IMR-90 (cell line): ENCODE results near the gene FAM200C. TPM values are rescaled to one million over a fixed set of nuclear protein-coding genes. Genes with fewer than 3 reads are reported as not detected.
A peak's percentile ranks its signal among the peaks of the same experiment; 100 is the strongest.

Experiments used
- ATAC-seq: fragments of 200-7000 bp; cut with Tn5 transposase; 2 replicates; pipeline ENCODE4 v1.9.1; 2020; ENCODE audit warnings: low read depth, mild to moderate bottlenecking, moderate library complexity
- BruUV-seq: library from RNA; stranded (reverse); fragments of 400-500 nt; replicated peaks from 2 replicates; lab custom pipeline; 2021; lab: Mats Ljungman, UMichigan
- CTCF ChIA-PET: fragments of 300-600 bp; formaldehyde crosslinking; extraction: SDS; loops from one replicate; lab custom pipeline; 2021; ENCODE audit warnings: antibody characterized with exemption; lab: Yijun Ruan, JAX
- POLR2A ChIA-PET: fragments of 300-600 bp; sonication (Branson Sonifier 250); formaldehyde crosslinking; loops from one replicate; lab custom pipeline; 2022; ENCODE audit warnings: antibody characterized with exemption; ENCODE audit not compliant: unreplicated experiment; lab: Charles Lee
- DNase-seq: peaks from one replicate; pipeline ENCODE4 v3.0.0; 2013
- H2AFZ ChIP-seq: replicated peaks from 2 replicates; pipeline ENCODE3; 2013; ENCODE audit warnings: low read length, mild to moderate bottlenecking; ENCODE audit not compliant: poor library complexity
- H2AK5ac ChIP-seq: 2 replicates; pipeline ENCODE4 v1.6.1; 2013; ENCODE audit warnings: low read depth, low read length, inconsistent platforms
- H2AK9ac ChIP-seq: replicated peaks from 2 replicates; pipeline ENCODE3; 2013; ENCODE audit warnings: mild to moderate bottlenecking, low read depth, low read length, moderate library complexity; ENCODE audit not compliant: poor library complexity
- H2BK120ac ChIP-seq: 2 replicates; pipeline ENCODE4 v1.6.1; 2013; ENCODE audit warnings: low read depth, low read length, inconsistent platforms
- H2BK15ac ChIP-seq: 3 replicates; pipeline ENCODE4 v1.6.1; 2013; ENCODE audit warnings: low read depth, low read length, inconsistent platforms
- H2BK20ac ChIP-seq: 2 replicates; pipeline ENCODE4 v1.6.1; 2013; ENCODE audit warnings: low read depth, mild to moderate bottlenecking, inconsistent platforms, low read length, moderate library complexity
- H2BK5ac ChIP-seq: 2 replicates; pipeline ENCODE4 v1.6.1; 2013; ENCODE audit warnings: mild to moderate bottlenecking, low read depth, low read length, inconsistent platforms; ENCODE audit not compliant: poor library complexity, severe bottlenecking
- H3K14ac ChIP-seq: replicated peaks from 2 replicates; pipeline ENCODE4 v1.6.1; 2013; ENCODE audit warnings: low read depth, low read length, inconsistent platforms
- H3K18ac ChIP-seq: 2 replicates; pipeline ENCODE4 v1.6.1; 2013; ENCODE audit warnings: low read depth, low read length, control low read depth
- H3K23ac ChIP-seq: 2 replicates; pipeline ENCODE4 v1.6.1; 2013; ENCODE audit warnings: low read depth, low read length, inconsistent platforms
- H3K27ac ChIP-seq: 2 replicates; pipeline ENCODE4 v1.5.1; 2013; ENCODE audit warnings: mild to moderate bottlenecking, control low read depth, low read length; ENCODE audit not compliant: insufficient read depth
- H3K27me3 ChIP-seq: 2 replicates; pipeline ENCODE4 v1.6.1; 2013; ENCODE audit warnings: low read length; ENCODE audit not compliant: control insufficient read depth, insufficient read depth
- H3K36me3 ChIP-seq: 2 replicates; pipeline ENCODE4 v1.6.1; 2013; ENCODE audit warnings: low read length, mixed read lengths; ENCODE audit not compliant: control insufficient read depth, insufficient read depth
- H3K4ac ChIP-seq: 2 replicates; pipeline ENCODE4 v1.6.1; 2013; ENCODE audit warnings: low read depth, low read length, inconsistent platforms
- H3K4me1 ChIP-seq: 2 replicates; pipeline ENCODE4 v1.6.1; 2013; ENCODE audit warnings: low read length, mixed read lengths; ENCODE audit not compliant: control insufficient read depth, insufficient read depth
- H3K4me2 ChIP-seq: 2 replicates; pipeline ENCODE4 v1.6.1; 2013; ENCODE audit warnings: low read depth, mild to moderate bottlenecking, control low read depth, low read length, moderate library complexity
- H3K4me3 ChIP-seq: 2 replicates; pipeline ENCODE4 v1.5.1; 2013; ENCODE audit warnings: low read depth, mild to moderate bottlenecking, control low read depth, low read length, moderate library complexity; ENCODE audit not compliant: insufficient read depth
- H3K56ac ChIP-seq: 2 replicates; pipeline ENCODE4 v1.6.1; 2013; ENCODE audit warnings: low read length, inconsistent platforms; ENCODE audit not compliant: insufficient read depth; ENCODE audit errors: extremely low read depth
- H3K79me1 ChIP-seq, 2 experiments: 2 replicates each; pipeline ENCODE4 v1.6.1; 2013; ENCODE audit warnings: low read length in 2 of 2, inconsistent platforms in 1 of 2, low read depth in 1 of 2
- H3K9ac ChIP-seq: 2 replicates; pipeline ENCODE4 v1.6.1; 2013; ENCODE audit warnings: low read depth, low read length, control low read depth
- H3K9me1 ChIP-seq: 2 replicates; pipeline ENCODE4 v1.6.1; 2013; ENCODE audit warnings: low read length, inconsistent platforms; ENCODE audit not compliant: insufficient read depth
- H3K9me3 ChIP-seq: 2 replicates; pipeline ENCODE4 v1.6.1; 2013; ENCODE audit warnings: low read length; ENCODE audit not compliant: control insufficient read depth, insufficient read depth
- H4K20me1 ChIP-seq: 2 replicates; pipeline ENCODE4 v1.6.1; 2013; ENCODE audit warnings: low read length, inconsistent platforms; ENCODE audit not compliant: insufficient read depth
- H4K5ac ChIP-seq: 2 replicates; pipeline ENCODE4 v1.6.1; 2013; ENCODE audit warnings: mild to moderate bottlenecking, low read depth, low read length, control low read depth
- H4K8ac ChIP-seq, 2 experiments: 2 replicates each; pipeline ENCODE4 v1.6.1; 2013; ENCODE audit warnings: low read depth in 2 of 2, low read length in 2 of 2, control low read depth in 1 of 2, inconsistent platforms in 1 of 2
- H4K91ac ChIP-seq: 2 replicates; pipeline ENCODE4 v1.6.1; 2013; ENCODE audit warnings: low read depth, low read length, inconsistent platforms; ENCODE audit not compliant: insufficient read depth
- BHLHE40 ChIP-seq: fragments of 150-350 bp; IDR thresholded peaks from 2 replicates; pipeline ENCODE4 v1.6.1; 2016; ENCODE audit warnings: mild to moderate bottlenecking, low read depth, low read length
- CEBPB ChIP-seq: IDR thresholded peaks from 2 replicates; pipeline ENCODE4 v1.6.1; 2012; ENCODE audit warnings: low read depth, low read length, improper control_type of control experiment
- FOS ChIP-seq: fragments of 150-350 bp; IDR thresholded peaks from 2 replicates; pipeline ENCODE4 v1.6.1; 2016; ENCODE audit warnings: low read depth, low read length
- MAZ ChIP-seq: IDR thresholded peaks from 2 replicates; pipeline ENCODE4 v1.6.1; 2012; ENCODE audit warnings: low read depth, mild to moderate bottlenecking, low read length, improper control_type of control experiment, moderate library complexity, borderline replicate concordance
- RAD21 ChIP-seq: IDR thresholded peaks from 2 replicates; pipeline ENCODE4 v1.6.1; 2012; ENCODE audit warnings: low read length, improper control_type of control experiment
- RCOR1 ChIP-seq: IDR thresholded peaks from 2 replicates; pipeline ENCODE4 v1.6.1; 2012; ENCODE audit warnings: mild to moderate bottlenecking, low read length, improper control_type of control experiment; ENCODE audit not compliant: insufficient replicate concordance
- WGBS, 2 experiments: methylation state at CpG; one replicate each; pipeline versions ENCODE4 v1.1.5 to v1.1.7; 2013; ENCODE audit warnings: missing lambda C conversion rate in 2 of 2; ENCODE audit not compliant: insufficient read length in 1 of 2; ENCODE audit errors: extremely low coverage in 2 of 2; 5-methylcytosine and 5-hydroxymethylcytosine counted together
- dilution Hi-C: fragments of 300-500 bp; cut with HindIII; formaldehyde crosslinking; loops from one replicate; pipeline ENCODE4 v1.14.3; 2018; ENCODE audit warnings: low sequenced_read_pairs; ENCODE audit not compliant: unreplicated experiment
- in situ Hi-C: fragments of 300-500 bp; cut with MboI; formaldehyde crosslinking; loops from 3 replicates; pipeline ENCODE4 v1.14.3; 2019; ENCODE audit warnings: low sequenced_read_pairs, inconsistent platforms, mixed read lengths
- intact Hi-C: fragments of 100-400 bp; cut with micrococcal nuclease; formaldehyde crosslinking; loops from 2 replicates; pipeline ENCODE4 v1.10.0; 2022
- polyA plus RNA-seq, 3 experiments: library from polyadenylated mRNA; depleted of rRNA; stranded (reverse); fragments of >200 nt; gene quantifications; 2 replicates each; pipeline ENCODE4 v1.2.3, GENCODE V29; 2012; ENCODE audit warnings: low replicate concordance in 1 of 3
- total RNA-seq: library from RNA; depleted of rRNA; stranded (reverse); fragments of >200 nt; gene quantifications from 2 replicates; pipeline ENCODE4 v1.2.3, GENCODE V29; 2012
- TF ChIP-seq, protein P1 (sequence below): fragments of 150-350 bp; IDR thresholded peaks from 2 replicates; pipeline ENCODE4 v1.6.1; 2016; ENCODE audit warnings: low read depth, mild to moderate bottlenecking, low read length, moderate library complexity, borderline replicate concordance

FAM200C gene
- total and polyA plus RNA-seq, 2 of the 4 experiments (the other 2 are of a cell fraction), result 1.7 to 6.3 TPM

DNA sequence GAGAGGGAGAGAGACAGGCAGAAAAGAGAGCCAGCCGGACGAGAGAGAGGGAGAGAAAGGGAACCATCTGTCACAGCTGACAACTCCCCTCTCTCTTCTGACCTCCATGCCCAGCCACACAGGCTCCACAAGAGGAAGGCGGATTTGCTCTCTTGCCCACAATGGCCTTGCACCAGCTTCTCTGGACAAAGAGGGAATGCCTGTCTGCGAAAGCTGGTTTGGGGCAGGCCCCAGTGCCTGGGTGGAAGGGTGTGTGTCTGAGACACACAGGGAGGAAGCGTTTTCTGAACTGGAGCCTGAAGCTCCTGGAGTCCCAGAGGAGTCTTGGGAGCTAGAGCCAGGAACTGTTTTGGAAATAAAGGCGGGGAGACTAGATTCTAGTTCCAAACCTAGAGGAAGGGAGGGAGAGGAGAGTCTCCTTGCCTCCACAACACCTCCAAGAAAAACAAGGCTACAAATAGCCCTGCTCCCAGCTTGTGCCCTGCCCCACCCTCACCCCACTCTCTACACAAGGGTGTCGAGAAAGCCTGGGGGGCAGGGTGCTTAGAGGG, 41.9 kb downstream of the FAM200C start:
- in situ Hi-C loops (no loop called here), intact Hi-C loops (no loop called here), dilution Hi-C loops (loop anchor here (25.0 kb wide), 1 partner anchor 346 kb away; the partner anchor contains the start of gene TTC1)
- no peaks in the 10 kb centered on the region; the same call in 1 of the 2 replicates for H3K9me1 ChIP-seq
- DNase-seq, result no peak
- CTCF ChIA-PET, result interaction anchor here (1.6 kb wide), 1 partner anchor 10 kb away, joined by 6 read pairs; no protein-coding TSS in a partner anchor
- H3K27me3 ChIP-seq, result no peaks in the 10 kb centered on the region
- no peak overlapping the region for H3K4me3 ChIP-seq
- no peak overlapping the region; the same call in 1 of the 2 replicates for H3K18ac ChIP-seq
- H3K14ac ChIP-seq, result peak overlapping the region; percentile 72; the same call in 1 of the 2 replicates
- H4K91ac ChIP-seq, result no peak overlapping the region
- no peaks in the 10 kb centered on the region for H4K20me1 ChIP-seq
- TF ChIP-seq RCOR1 (no peak), FOS (no peak), MAZ (no peak), CEBPB (no peak), RAD21 (no peak), BHLHE40 (no peak)
- TF ChIP-seq, protein P1, sequence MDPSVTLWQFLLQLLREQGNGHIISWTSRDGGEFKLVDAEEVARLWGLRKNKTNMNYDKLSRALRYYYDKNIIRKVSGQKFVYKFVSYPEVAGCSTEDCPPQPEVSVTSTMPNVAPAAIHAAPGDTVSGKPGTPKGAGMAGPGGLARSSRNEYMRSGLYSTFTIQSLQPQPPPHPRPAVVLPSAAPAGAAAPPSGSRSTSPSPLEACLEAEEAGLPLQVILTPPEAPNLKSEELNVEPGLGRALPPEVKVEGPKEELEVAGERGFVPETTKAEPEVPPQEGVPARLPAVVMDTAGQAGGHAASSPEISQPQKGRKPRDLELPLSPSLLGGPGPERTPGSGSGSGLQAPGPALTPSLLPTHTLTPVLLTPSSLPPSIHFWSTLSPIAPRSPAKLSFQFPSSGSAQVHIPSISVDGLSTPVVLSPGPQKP, result no peak
- H2AFZ ChIP-seq, result peak overlapping the region; percentile 28
- H3K9ac ChIP-seq, result no peak overlapping the region
- no peak for ATAC-seq
- no peaks in the 10 kb centered on the region; the same call in 1 of the 2 replicates for H3K4me1 ChIP-seq
- POLR2A ChIA-PET, result no interaction called here
- no peak overlapping the region for H2BK5ac ChIP-seq
- WGBS, 2 experiments, result no CpG with 5 or more reads among the region's 7 CpGs
- peak overlapping the region in 1 of 2 experiments; percentile 37; a peak in 1 of 4 replicates for H4K8ac ChIP-seq
- no peaks in the 10 kb centered on the region for H3K36me3 ChIP-seq
- H3K9me3 ChIP-seq, result no peaks in the 10 kb centered on the region
- H2BK15ac ChIP-seq, result no peak overlapping the region
- H3K79me1 ChIP-seq, result no peaks in the 10 kb centered on the region
- H3K23ac ChIP-seq, result peak overlapping the region; percentile 24; the same call in 1 of the 2 replicates
- H2BK120ac ChIP-seq, result no peak overlapping the region
- H3K56ac ChIP-seq, result no peak overlapping the region
- H2AK9ac ChIP-seq, result no peak overlapping the region
- H4K5ac ChIP-seq, result no peak overlapping the region; the same call in 1 of the 2 replicates
- no peak overlapping the region for H2BK20ac ChIP-seq
- H3K4me2 ChIP-seq, result no peak overlapping the region; the same call in 1 of the 2 replicates
- H3K4ac ChIP-seq, result no peak overlapping the region
- H3K27ac ChIP-seq, result no peak overlapping the region
- BruUV-seq, result no TSS peak
- no peak overlapping the region for H2AK5ac ChIP-seq
